Mucosa of stomach (tissue), 1 donor: Measurements from ENCODE around the gene NTHL1.

Source experiments
- H3K27me3 ChIP-seq: one replicate; pipeline ENCODE4 v1.7.0; 2013; ENCODE audit warnings: mild to moderate bottlenecking, low read length; ENCODE audit not compliant: control insufficient read depth, insufficient read depth
- H3K36me3 ChIP-seq: one replicate; pipeline ENCODE4 v1.7.0; 2013; ENCODE audit warnings: low read length; ENCODE audit not compliant: control insufficient read depth, insufficient read depth
- H3K4me1 ChIP-seq: one replicate; pipeline ENCODE4 v1.7.0; 2013; ENCODE audit warnings: mild to moderate bottlenecking, low read length; ENCODE audit not compliant: control insufficient read depth, insufficient read depth
- H3K4me3 ChIP-seq: one replicate; pipeline ENCODE4 v1.7.0; 2013; ENCODE audit warnings: low read length
- H3K9ac ChIP-seq: one replicate; pipeline ENCODE4 v1.7.0; 2013; ENCODE audit warnings: mild to moderate bottlenecking, low read length, moderate library complexity
- H3K9me3 ChIP-seq: one replicate; pipeline ENCODE4 v1.7.0; 2013; ENCODE audit warnings: mild to moderate bottlenecking, low read length, moderate library complexity; ENCODE audit not compliant: control insufficient read depth
- donor health status: Pancreatic carcinoma.

NTHL1 gene

GRCh38 chr16:2047330-2048115 is at the start of gene NTHL1, which contains the start of gene TSC2:
TSS of gene NTHL1 (minus strand) at chr16:2047834. CDS start at chr16:2047823, 11 bp downstream.
TSS of gene TSC2 (plus strand) at chr16:2047985. CDS start at chr16:2048616, 631 bp downstream.
- Histone ChIP-seq H3K4me3 (peak within 1 kb of the TSS; percentile 96), H3K9ac (peak within 1 kb of the TSS; percentile 87), H3K27me3 (no peaks in the 10 kb centered on the region), H3K4me1 (peaks cover 41% of the 10 kb centered on the region), H3K36me3 (no peaks in the 10 kb centered on the region), H3K9me3 (no peaks in the 10 kb centered on the region)

GRCh38 chr16:2096853-2097595 is 49.4 kb upstream of the NTHL1 start:
- H3K4me1 ChIP-seq = peaks cover 15% of the 10 kb centered on the region

GRCh38 chr16:2095918-2096582 is 48.4 kb upstream of the NTHL1 start:
- H3K9me3 ChIP-seq = no peaks in the 10 kb centered on the region
- H3K36me3 ChIP-seq = no peaks in the 10 kb centered on the region
- no peak overlapping the region for H3K4me3 ChIP-seq
- H3K9ac ChIP-seq = no peak overlapping the region
- peaks cover 21% of the 10 kb centered on the region for H3K4me1 ChIP-seq
- H3K27me3 ChIP-seq = no peaks in the 10 kb centered on the region

More at GRCh38 chr16:2096853-2097595, 49.4 kb upstream of the NTHL1 start:
- Histone ChIP-seq H3K36me3 (no peaks in the 10 kb centered on the region), H3K9me3 (no peaks in the 10 kb centered on the region), H3K27me3 (no peaks in the 10 kb centered on the region), H3K4me3 (no peak overlapping the region), H3K9ac (no peak overlapping the region)

GRCh38 chr16:2095315-2095853 is 47.8 kb upstream of the NTHL1 start:
- H3K4me3 ChIP-seq = no peak overlapping the region
- H3K27me3 ChIP-seq = no peaks in the 10 kb centered on the region
- H3K9ac ChIP-seq = no peak overlapping the region
- no peaks in the 10 kb centered on the region for H3K36me3 ChIP-seq
- H3K9me3 ChIP-seq = no peaks in the 10 kb centered on the region
- H3K4me1 ChIP-seq = peaks cover 25% of the 10 kb centered on the region

GRCh38 chr16:2093793-2094192 is 46.2 kb upstream of the NTHL1 start:
- no peak overlapping the region for H3K9ac ChIP-seq
- no peak overlapping the region for H3K4me3 ChIP-seq
- no peaks in the 10 kb centered on the region for H3K9me3 ChIP-seq
- H3K27me3 ChIP-seq = no peaks in the 10 kb centered on the region
- peaks cover 3% of the 10 kb centered on the region for H3K36me3 ChIP-seq
- H3K4me1 ChIP-seq = peaks cover 36% of the 10 kb centered on the region

GRCh38 chr16:2092866-2093265 is 45.2 kb upstream of the NTHL1 start:
- no peaks in the 10 kb centered on the region for H3K9me3 ChIP-seq
- peaks cover 8% of the 10 kb centered on the region for H3K36me3 ChIP-seq
- H3K9ac ChIP-seq = peak overlapping the region; percentile 45
- H3K4me1 ChIP-seq = peaks cover 36% of the 10 kb centered on the region
- no peak overlapping the region for H3K4me3 ChIP-seq
- no peaks in the 10 kb centered on the region for H3K27me3 ChIP-seq

- Histone ChIP-seq H3K9ac (peak overlapping the region; percentile 45), H3K9me3 (no peaks in the 10 kb centered on the region), H3K4me3 (peak overlapping the region; percentile 41), H3K4me1 (peaks cover 39% of the 10 kb centered on the region), H3K27me3 (no peaks in the 10 kb centered on the region), H3K36me3 (peaks cover 8% of the 10 kb centered on the region)
These were observed 44.6 kb upstream of the NTHL1 start for GRCh38 chr16:2092256-2092620.

GRCh38 chr16:2091547-2092255 is 44.1 kb upstream of the NTHL1 start:
- no peaks in the 10 kb centered on the region for H3K9me3 ChIP-seq
- H3K4me3 ChIP-seq = peak overlapping the region; percentile 41
- peak overlapping the region; percentile 45 for H3K9ac ChIP-seq
- no peaks in the 10 kb centered on the region for H3K27me3 ChIP-seq
- H3K4me1 ChIP-seq = peaks cover 39% of the 10 kb centered on the region
- peaks cover 8% of the 10 kb centered on the region for H3K36me3 ChIP-seq

GRCh38 chr16:2090777-2091546 is 43.3 kb upstream of the NTHL1 start:
- Histone ChIP-seq H3K4me3 (peak overlapping the region; percentile 41), H3K36me3 (peaks cover 8% of the 10 kb centered on the region), H3K9ac (peak overlapping the region; percentile 58), H3K4me1 (peaks cover 39% of the 10 kb centered on the region), H3K9me3 (no peaks in the 10 kb centered on the region), H3K27me3 (no peaks in the 10 kb centered on the region)

GRCh38 chr16:2090481-2090776 is 42.8 kb upstream of the NTHL1 start:
- Histone ChIP-seq H3K4me1 (peaks cover 39% of the 10 kb centered on the region), H3K9ac (peak overlapping the region; percentile 58), H3K27me3 (no peaks in the 10 kb centered on the region), H3K4me3 (no peak overlapping the region), H3K36me3 (peaks cover 9% of the 10 kb centered on the region), H3K9me3 (no peaks in the 10 kb centered on the region)
